KBM-7 (cell line): ENCODE measurements around the gene P2RX6.
A peak's percentile ranks its signal among the peaks of the same experiment; 100 is the strongest.
"Not testable (repeated sequence)": the region's sequence is repeated elsewhere in the genome, so short reads cannot be mapped to it uniquely, and the experiment has no call there.

Experiments
- DNase-seq: peaks from one replicate; pipeline ENCODE4 v3.0.0-alpha.2; 2015
- in situ Hi-C: fragments of 300-500 bp; cut with MboI; formaldehyde crosslinking; loops from 2 replicates; pipeline ENCODE4 v1.14.3; 2020; ENCODE audit warnings: low sequenced_read_pairs, low pct_unique_long_range_greater_than_20kb, mixed read lengths

P2RX6 gene

GRCh38 chr22:21009208-21009607 is 5.8 kb upstream of the P2RX6 start:
- in situ Hi-C loops, DNase-seq: not testable (repeated sequence)

GRCh38 chr22:21009638-21010425 is 5.1 kb upstream of the P2RX6 start:
- in situ Hi-C loops: no loop called here
- DNase-seq: peak; percentile 55

- in situ Hi-C loops: no loop called here
- no peak for DNase-seq
Observed at GRCh38 chr22:21010426-21011113, 4.4 kb upstream of the P2RX6 start.

- DNase-seq: no peak
- in situ Hi-C loops: no loop called here
Observed at GRCh38 chr22:21012446-21013407, 2.2 kb upstream of the P2RX6 start.

DNA sequence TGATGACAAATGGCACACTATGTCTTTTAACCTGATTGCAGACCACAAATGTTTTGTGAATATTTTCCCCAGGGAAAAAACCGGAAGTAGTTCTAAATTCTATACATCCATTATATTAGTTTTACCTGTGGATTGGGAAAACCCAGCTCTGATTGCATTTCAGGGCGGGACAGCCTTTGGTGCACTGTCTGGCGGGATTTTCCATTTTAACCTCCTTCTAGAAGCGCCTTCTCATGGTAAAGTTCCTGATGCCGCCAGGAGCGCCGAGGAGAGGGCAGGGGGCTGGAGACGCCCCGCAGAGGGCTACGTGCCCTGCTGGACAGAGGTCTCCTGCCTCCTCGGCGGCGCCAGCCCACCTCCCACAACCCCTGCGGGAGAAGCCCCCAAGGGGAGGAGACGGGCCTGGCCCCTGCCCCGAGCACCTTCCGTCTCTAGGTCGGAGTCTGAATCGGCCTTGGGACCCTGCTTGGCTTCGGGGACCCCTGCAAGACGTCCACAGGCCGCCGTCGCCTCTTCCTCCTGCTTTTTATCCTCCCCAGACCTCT is 1.2 kb upstream of the P2RX6 start:
- in situ Hi-C loops: no loop called here
- no peak for DNase-seq

- in situ Hi-C loops: no loop called here
- peak; percentile 93 for DNase-seq
Observed at GRCh38 chr22:21014202-21014725, 701 bp upstream of the P2RX6 start.

GRCh38 chr22:21015466-21016006 is 571 bp downstream of the P2RX6 start:
- in situ Hi-C loops: no loop called here
- no peak for DNase-seq

DNA sequence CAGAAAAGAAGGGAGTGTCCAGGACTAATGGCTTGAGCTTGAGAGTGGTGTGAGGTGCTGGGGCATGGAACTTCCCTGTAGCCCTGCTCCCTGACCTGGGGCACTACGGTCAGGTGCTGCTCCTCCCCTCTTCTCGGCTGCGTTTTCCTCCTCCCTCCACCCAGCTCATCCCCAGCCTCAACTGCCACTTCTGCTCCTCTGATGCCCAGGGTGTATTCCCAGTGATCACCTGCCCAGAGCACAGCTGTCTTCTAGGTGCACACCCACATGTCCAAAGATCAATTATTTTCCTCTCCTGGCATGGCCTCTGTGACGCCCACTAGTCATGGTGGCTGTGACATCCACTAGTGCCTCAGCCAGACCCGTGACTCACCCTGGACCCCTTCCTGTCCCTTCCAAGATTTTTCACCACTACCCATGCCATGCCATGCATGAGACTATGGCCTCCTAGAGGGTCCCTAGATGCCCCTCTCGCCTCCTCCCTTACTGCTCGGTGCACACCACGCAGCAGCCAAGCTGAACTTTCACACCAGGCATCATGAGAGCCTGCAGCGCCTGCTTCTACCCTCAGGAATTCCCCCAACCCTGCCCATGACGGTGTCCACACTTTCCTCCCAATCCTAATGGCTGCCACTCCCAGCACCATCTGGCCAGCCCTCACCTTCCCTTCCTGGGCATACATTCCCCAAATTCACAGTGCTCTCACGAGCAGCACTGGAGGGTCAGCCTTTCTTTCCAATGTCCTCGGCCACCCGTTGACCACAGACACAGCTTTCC is 1.9 kb downstream of the P2RX6 start:
- in situ Hi-C loops: no loop called here
- DNase-seq: no peak

DNA sequence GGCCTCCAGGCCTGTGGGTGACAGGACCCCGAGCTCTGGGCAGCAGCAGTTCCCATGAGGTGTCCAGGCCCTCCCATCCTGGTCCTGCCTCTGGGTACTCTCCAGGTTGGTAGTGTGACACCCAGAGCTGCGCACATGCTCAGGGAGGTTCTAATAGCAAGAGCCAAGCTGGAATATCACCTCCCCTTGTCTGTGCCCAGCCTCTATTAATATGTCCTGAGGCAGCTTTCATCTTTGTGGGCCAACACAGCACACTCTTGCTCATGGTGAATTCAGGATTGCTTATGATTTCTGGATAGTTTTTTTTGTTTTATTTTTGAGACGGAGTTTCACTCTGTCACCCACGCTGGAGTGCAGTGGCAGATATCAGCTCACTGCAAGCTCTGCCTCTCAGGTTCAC is 3.3 kb downstream of the P2RX6 start:
- DNase-seq: no peak
- in situ Hi-C loops: no loop called here

DNA sequence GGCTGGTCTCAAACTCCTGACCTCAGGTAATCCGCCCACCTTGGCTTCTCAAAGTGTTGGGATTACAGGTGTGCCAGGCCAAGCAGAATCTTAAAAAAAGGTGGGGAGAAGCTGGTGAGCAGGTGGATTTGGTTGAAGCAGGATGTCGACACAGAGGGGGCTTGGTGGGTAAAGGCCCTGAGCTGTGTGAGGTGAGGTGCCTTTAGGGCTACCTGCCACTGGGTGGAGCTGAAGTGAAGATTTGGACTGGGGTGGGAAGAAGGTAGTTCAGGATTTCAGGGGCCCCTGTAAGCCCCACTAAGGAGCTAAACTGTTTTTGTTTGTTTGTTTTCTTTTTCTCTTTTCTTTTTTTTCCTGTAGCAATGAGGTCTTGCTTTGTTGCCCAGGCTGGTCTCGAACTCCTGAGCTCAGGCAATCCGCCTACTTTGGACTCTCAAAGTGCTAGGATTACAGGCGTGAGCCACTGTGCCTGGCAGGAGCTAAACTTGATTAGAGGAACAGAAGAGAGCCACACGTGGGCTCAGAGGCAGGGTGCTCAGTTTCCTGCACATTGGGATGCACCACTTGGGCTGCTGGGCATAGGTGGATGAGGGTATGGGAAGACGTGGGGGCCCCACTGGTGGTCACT is 6.0 kb downstream of the P2RX6 start:
- DNase-seq: peak; percentile 38
- in situ Hi-C loops: no loop called here

DNA sequence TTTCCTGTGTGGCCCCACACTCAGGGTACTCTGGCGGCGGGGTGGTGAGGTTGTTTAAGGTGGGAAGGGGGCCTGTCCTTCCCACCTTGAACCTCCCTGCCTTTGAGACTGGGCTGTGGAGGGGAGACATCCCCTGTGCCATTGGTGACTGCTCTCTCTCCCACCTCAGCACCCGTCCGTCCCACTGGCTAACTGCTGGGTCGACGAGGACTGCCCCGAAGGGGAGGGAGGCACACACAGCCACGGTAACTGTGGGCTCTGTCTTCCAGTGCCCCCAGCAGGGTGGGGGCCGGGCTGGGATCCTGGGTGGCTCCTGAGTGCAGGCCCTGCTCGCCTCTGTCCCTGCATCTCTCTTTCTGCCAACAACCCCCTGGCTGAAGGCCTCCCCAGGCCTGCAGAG is 7.5 kb downstream of the P2RX6 start:
- no peak for DNase-seq
- in situ Hi-C loops: no loop called here

- in situ Hi-C loops: no loop called here
- no peak for DNase-seq
Observed at GRCh38 chr22:21022955-21023614, 8.1 kb downstream of the P2RX6 start.

GRCh38 chr22:21025266-21025665 is 10.3 kb downstream of the P2RX6 start:
- in situ Hi-C loops: no loop called here

DNA sequence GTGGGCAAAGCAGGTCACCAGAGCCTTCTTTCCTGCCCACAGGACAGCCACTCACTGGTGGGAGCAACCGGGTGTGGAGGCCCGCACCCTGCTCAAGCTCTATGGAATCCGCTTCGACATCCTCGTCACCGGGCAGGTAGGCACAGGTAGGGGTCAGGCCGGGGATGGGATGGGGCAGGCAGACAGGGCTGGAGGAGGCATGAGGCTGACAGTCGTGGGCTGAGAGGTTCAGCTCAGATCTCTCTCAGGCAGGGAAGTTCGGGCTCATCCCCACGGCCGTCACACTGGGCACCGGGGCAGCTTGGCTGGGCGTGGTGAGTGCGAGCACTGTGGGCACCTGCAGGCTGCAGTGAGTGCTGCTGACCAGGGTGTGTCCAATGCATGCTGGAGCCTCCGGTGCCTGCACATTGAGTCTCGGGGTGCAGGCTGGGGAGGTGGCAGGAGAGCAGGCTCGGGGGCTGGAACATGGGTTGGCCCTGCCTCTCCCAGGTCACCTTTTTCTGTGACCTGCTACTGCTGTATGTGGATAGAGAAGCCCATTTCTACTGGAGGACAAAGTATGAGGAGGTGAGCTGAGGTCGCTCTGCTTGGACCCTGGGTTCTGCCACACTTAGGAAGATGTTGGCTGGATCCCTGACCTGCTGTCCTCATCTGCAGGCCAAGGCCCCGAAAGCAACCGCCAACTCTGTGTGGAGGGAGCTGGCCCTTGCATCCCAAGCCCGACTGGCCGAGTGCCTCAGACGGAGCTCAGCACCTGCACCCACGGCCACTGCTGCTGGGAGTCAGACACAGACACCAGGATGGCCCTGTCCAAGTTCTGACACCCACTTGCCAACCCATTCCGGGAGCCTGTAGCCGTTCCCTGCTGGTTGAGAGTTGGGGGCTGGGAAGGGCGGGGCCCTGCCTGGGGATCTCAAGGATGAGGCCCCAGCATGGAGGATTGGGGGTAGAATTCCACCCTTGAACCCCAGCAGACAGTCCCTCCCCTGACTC is 11.1 kb downstream of the P2RX6 start:
- in situ Hi-C loops: no loop called here
- DNase-seq: no peak

More at GRCh38 chr22:21025266-21025665, 10.3 kb downstream of the P2RX6 start:
- DNase-seq: no peak

GRCh38 chr22:21026783-21027692 is 12.1 kb downstream of the P2RX6 start:
- in situ Hi-C loops: no loop called here
- no peak for DNase-seq
